Heart right ventricle (tissue), 16 donors: ENCODE data around the gene SMIM33. TPM values are rescaled to one million over a fixed set of nuclear protein-coding genes. Genes with fewer than 3 reads are reported as not detected.

Experiments
- ATAC-seq, 8 donors: fragments of 200-7000 bp; cut with Tn5 transposase; one replicate each; pipeline ENCODE4 v1.9.1; 2020; ENCODE audit warnings: mild to moderate bottlenecking in 8 of 8, moderate library complexity in 8 of 8, moderate number of reproducible peaks in 1 of 8
- DNase-seq, 2 donors: peaks; one replicate each; pipeline ENCODE4 v3.0.0-alpha.2; 2020
- H3K27ac ChIP-seq, 10 donors: fragments of 200-600 bp; sonication (generic) in 2 of 10; one replicate each; pipeline versions ENCODE4 v1.5.0 to v1.8.0; 2020 to 2022; ENCODE audit warnings: mild to moderate bottlenecking in 3 of 10
- H3K27me3 ChIP-seq, 7 donors: fragments of 200-600 bp; one replicate each; pipeline ENCODE4 v1.8.0; 2021 to 2022; ENCODE audit warnings: mild to moderate bottlenecking in 2 of 7
- H3K36me3 ChIP-seq, 9 donors: fragments of 200-600 bp; sonication (generic) in 1 of 9; one replicate each; pipeline versions ENCODE4 v1.5.0 to v1.8.0; 2020 to 2022; ENCODE audit warnings: mild to moderate bottlenecking in 2 of 9
- H3K4me1 ChIP-seq, 9 donors: fragments of 200-600 bp; sonication (generic) in 1 of 9; one replicate each; pipeline versions ENCODE4 v1.5.0 to v1.8.0; 2020 to 2022; ENCODE audit warnings: mild to moderate bottlenecking in 4 of 9
- H3K4me3 ChIP-seq, 10 donors: fragments of 200-600 bp; sonication (generic) in 2 of 10; one replicate each; pipeline versions ENCODE4 v1.5.0 to v1.8.0; 2020 to 2022; ENCODE audit warnings: mild to moderate bottlenecking in 7 of 10, moderate library complexity in 2 of 10
- H3K9me3 ChIP-seq, 11 donors: fragments of 200-600 bp in 10 of 11; sonication (generic) in 2 of 11; one replicate each; pipeline versions ENCODE4 v1.5.0 to v1.8.0; 2013 to 2022; ENCODE audit warnings: mild to moderate bottlenecking in 2 of 11, control low read depth in 1 of 11, moderate library complexity in 1 of 11
- WGBS, 2 donors: extraction: QIAGEN DNeasy Blood & Tissue Kit; methylation state at CpG; one replicate each; pipeline ENCODE4 v1.1.7; 2013; ENCODE audit warnings: inconsistent platforms in 1 of 2; 5-methylcytosine and 5-hydroxymethylcytosine counted together
- intact Hi-C, 10 donors: fragments of 100-400 bp; cut with DNase I; formaldehyde crosslinking; loops; one replicate each; pipeline versions ENCODE4 v1.11.1 to v1.14.2; 2022
- polyA plus RNA-seq, 2 donors: library from polyadenylated mRNA; stranded (reverse); fragments of 200-250 nt; gene quantifications; one replicate each; pipeline ENCODE4 v1.2.3, GENCODE V29; 2013
- total RNA-seq, 10 donors: library from RNA; stranded (reverse); fragmentation: NEBNext Ultra II Directional in 3 of 10; extraction: Animal tissue kit (Norgen Biotek cat#: 25700) in 3 of 10; gene quantifications; one replicate each; pipeline versions ENCODE4 v1.2.1 to v1.2.4, GENCODE V29; 2021 to 2023
- TF ChIP-seq, protein P1 (sequence below), 9 donors: fragments of 200-600 bp; sonication (generic) in 2 of 9; IDR thresholded peaks; one replicate each; pipeline versions ENCODE4 v1.5.0 to v1.8.0; 2021 to 2022; ENCODE audit warnings: antibody characterized with exemption in 9 of 9, mild to moderate bottlenecking in 5 of 9, moderate library complexity in 1 of 9
- donor health status: Arrhythmogenic right ventricular cardiomyopathy.
- donor health status: ischemic (EF 13 %, LVEDD 7.1; RV severe dilation, severe dysfunction).
- donor health status: healthy with polysubstance abuse.
- donor health status: DM: no; HTN: yes; CAD: no.
- donor health status: DM: no; HTN: no; CAD: no.
- donor health status: ischemic (EF 25% LVEDD 6.9; RV normal size, moderate dysfunction).
- donor health status: ischemic (EF 25% LVEDD 5.7; RV mildly dilated, moderate dysfunction).
- donor health status: healthy.
- donor health status: DM: yes; HTN: yes; CAD: no.
- donor health status: Ischemic cardiomyopathy.
- donor health status: ischemic (EF 35%, LVEDD 5.7; RV mildly dilated, moderate dysfunction).
- donor health status: nonischemic (EF 11% LVEDD 7.7; RV severe dilation, severe dysfunction).
- donor health status: DM: yes; HTN: yes; CAD: no.
- donor health status: PGD.
- donor health status: ischemic (EF 29% LVEDD 5.4; RV normal size, mild dysfunction).
- donor health status: nonischemic (EF 23%, LVEDD 6.1; RV moderate dilation, normal function).

The SMIM33 gene
- total and polyA plus RNA-seq, 12 donors = not detected

- no peak overlapping the region for H3K4me3 ChIP-seq
- H3K4me1 ChIP-seq = peaks cover 10 to 58% (median 41%) of the 10 kb centered on the region in 9 donors
- no peaks in the 10 kb centered on the region for H3K9me3 ChIP-seq
- DNase-seq = no peak
- 79 to 86% methylated on average over 7 of the region's 7 CpGs for WGBS, 2 donors
- ATAC-seq = no peak
- H3K27ac ChIP-seq = no peak overlapping the region
- intact Hi-C loops = no loop called here
- no peaks in the 10 kb centered on the region for H3K27me3 ChIP-seq
- no peaks in the 10 kb centered on the region for H3K36me3 ChIP-seq
- TF ChIP-seq, protein P1, sequence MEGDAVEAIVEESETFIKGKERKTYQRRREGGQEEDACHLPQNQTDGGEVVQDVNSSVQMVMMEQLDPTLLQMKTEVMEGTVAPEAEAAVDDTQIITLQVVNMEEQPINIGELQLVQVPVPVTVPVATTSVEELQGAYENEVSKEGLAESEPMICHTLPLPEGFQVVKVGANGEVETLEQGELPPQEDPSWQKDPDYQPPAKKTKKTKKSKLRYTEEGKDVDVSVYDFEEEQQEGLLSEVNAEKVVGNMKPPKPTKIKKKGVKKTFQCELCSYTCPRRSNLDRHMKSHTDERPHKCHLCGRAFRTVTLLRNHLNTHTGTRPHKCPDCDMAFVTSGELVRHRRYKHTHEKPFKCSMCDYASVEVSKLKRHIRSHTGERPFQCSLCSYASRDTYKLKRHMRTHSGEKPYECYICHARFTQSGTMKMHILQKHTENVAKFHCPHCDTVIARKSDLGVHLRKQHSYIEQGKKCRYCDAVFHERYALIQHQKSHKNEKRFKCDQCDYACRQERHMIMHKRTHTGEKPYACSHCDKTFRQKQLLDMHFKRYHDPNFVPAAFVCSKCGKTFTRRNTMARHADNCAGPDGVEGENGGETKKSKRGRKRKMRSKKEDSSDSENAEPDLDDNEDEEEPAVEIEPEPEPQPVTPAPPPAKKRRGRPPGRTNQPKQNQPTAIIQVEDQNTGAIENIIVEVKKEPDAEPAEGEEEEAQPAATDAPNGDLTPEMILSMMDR (IDR thresholded peaks at IDR 0.05) = no peak
Observed at GRCh38 chr5:139486201-139486600, 15.4 kb downstream of the SMIM33 start.

- ATAC-seq (peak in 7 of 8 donors; percentile 38 to 69 (median 52)), DNase-seq (peak; percentile 39 to 49)
- Histone ChIP-seq H3K9me3 (no peaks in the 10 kb centered on the region), H3K27me3 (no peaks in the 10 kb centered on the region), H3K4me1 (peaks cover 9 to 48% (median 34%) of the 10 kb centered on the region in 9 donors), H3K4me3 (no peak overlapping the region), H3K36me3 (no peaks in the 10 kb centered on the region), H3K27ac (peak overlapping the region in 7 of 10 donors; percentile 10 to 77 (median 65))
- intact Hi-C loops = no loop called here
- TF ChIP-seq, protein P1 (IDR thresholded peaks at IDR 0.05) = no peak
- 66 to 73% methylated on average over 3 of the region's 3 CpGs for WGBS, 2 donors
Observed at GRCh38 chr5:139488260-139488659, 17.5 kb downstream of the SMIM33 start.

GRCh38 chr5:139492700-139493192 is 21.9 kb downstream of the SMIM33 start:
- DNase-seq (peak in 1 of 2 donors; percentile 52), ATAC-seq (peak; percentile 61 to 87 (median 77))
- no peaks in the 10 kb centered on the region for H3K36me3 ChIP-seq
- WGBS, 2 donors = 8 to 9% methylated on average over 6 of the region's 6 CpGs
- TF ChIP-seq, protein P1 (IDR thresholded peaks at IDR 0.05) = peak in 4 of 9 donors; percentile 11 to 50 (median 46)
- H3K4me1 ChIP-seq = peaks cover 9 to 43% (median 22%) of the 10 kb centered on the region in 9 donors
- intact Hi-C loops = no loop called here
- no peaks in the 10 kb centered on the region for H3K9me3 ChIP-seq
- peak overlapping the region in 2 of 10 donors; percentile 10 to 12 for H3K4me3 ChIP-seq
- peak overlapping the region in 7 of 10 donors; percentile 40 to 77 (median 53) for H3K27ac ChIP-seq
- no peaks in the 10 kb centered on the region for H3K27me3 ChIP-seq

GRCh38 chr5:139494256-139494655 is 23.5 kb downstream of the SMIM33 start:
- no peak for DNase-seq
- intact Hi-C loops = no loop called here
- no peak overlapping the region for H3K27ac ChIP-seq
- 97 to 99% methylated on average over 3 of the region's 3 CpGs for WGBS, 2 donors
- peaks cover 9 to 31% (median 22%) of the 10 kb centered on the region in 9 donors for H3K4me1 ChIP-seq
- H3K4me3 ChIP-seq = no peak overlapping the region
- TF ChIP-seq, protein P1 (IDR thresholded peaks at IDR 0.05) = no peak
- H3K9me3 ChIP-seq = no peaks in the 10 kb centered on the region
- no peaks in the 10 kb centered on the region for H3K36me3 ChIP-seq
- no peaks in the 10 kb centered on the region for H3K27me3 ChIP-seq
- ATAC-seq = no peak
